H1 (cell line): ENCODE measurements around the gene SNX30. TPM values are rescaled to one million over a fixed set of nuclear protein-coding genes. Genes with fewer than 3 reads are reported as not detected.

Experiments used
- CTCF ChIA-PET: fragments of 300-600 bp; sonication (Branson Sonifier 250); formaldehyde crosslinking; loops from one replicate; lab custom pipeline; 2021; ENCODE audit not compliant: partially characterized antibody; lab: Charles Lee
- POLR2A ChIA-PET: fragments of 300-600 bp; sonication (Branson Sonifier 250); formaldehyde crosslinking; loops from one replicate; lab custom pipeline; 2021; ENCODE audit warnings: inconsistent platforms; ENCODE audit not compliant: partially characterized antibody; lab: Charles Lee
- DNase-seq, 2 experiments: peaks; one replicate each; pipeline versions ENCODE4 v3.0.0 to v3.0.0-alpha.2; 2010 to 2022; ENCODE audit warnings: low spot score in 2 of 2, low read depth in 1 of 2, mixed read lengths in 1 of 2
- FAIRE-seq: peaks from 2 replicates; lab custom pipeline; 2011; peaks lifted over from hg19 to GRCh38; lab: Jason Lieb, UNC
- H2AFZ ChIP-seq: 2 replicates; pipeline ENCODE4 v1.8.1; 2012; ENCODE audit warnings: low read length, inconsistent platforms
- H2AK5ac ChIP-seq: 2 replicates; pipeline ENCODE4 v1.6.1; 2013; ENCODE audit warnings: low read depth, low read length
- H2BK120ac ChIP-seq: replicated peaks from 2 replicates; pipeline ENCODE3; 2013; ENCODE audit warnings: low read depth, low read length, inconsistent platforms
- H2BK12ac ChIP-seq: 2 replicates; pipeline ENCODE4 v1.6.1; 2013; ENCODE audit warnings: low read depth, low read length
- H2BK15ac ChIP-seq: 2 replicates; pipeline ENCODE4 v1.6.1; 2013; ENCODE audit warnings: low read length
- H2BK20ac ChIP-seq: 2 replicates; pipeline ENCODE4 v1.6.1; 2013; ENCODE audit warnings: low read length
- H2BK5ac ChIP-seq: 2 replicates; pipeline ENCODE4 v1.6.1; 2013; ENCODE audit warnings: low read depth, low read length
- H3K14ac ChIP-seq: 2 replicates; pipeline ENCODE4 v1.6.1; 2013; ENCODE audit warnings: inconsistent platforms; ENCODE audit not compliant: insufficient read length
- H3K18ac ChIP-seq: 2 replicates; pipeline ENCODE4 v1.6.1; 2013; ENCODE audit warnings: low read length; ENCODE audit errors: extremely low read depth
- H3K23ac ChIP-seq: 2 replicates; pipeline ENCODE4 v1.6.1; 2013; ENCODE audit warnings: inconsistent platforms; ENCODE audit not compliant: insufficient read length
- H3K23me2 ChIP-seq: 2 replicates; pipeline ENCODE4 v1.6.1; 2013; ENCODE audit warnings: low read depth, low read length
- H3K27ac ChIP-seq: 2 replicates; pipeline ENCODE4 v1.6.1; 2011; ENCODE audit warnings: low read depth, low read length, inconsistent platforms
- H3K27me3 ChIP-seq, 4 experiments: replicated peaks in 1 of 4; 1 replicate in 1 of 4; 2 replicates in 3 of 4; pipeline versions ENCODE4 v1.6.1 to v1.8.1; 2011 to 2013; ENCODE audit warnings: low read length in 3 of 4, mild to moderate bottlenecking in 3 of 4, inconsistent platforms in 2 of 4, mixed read lengths in 2 of 4, moderate library complexity in 1 of 4; ENCODE audit not compliant: control insufficient read depth in 3 of 4, insufficient read depth in 3 of 4; ENCODE audit errors: extremely low read depth in 1 of 4
- H3K36me3 ChIP-seq, 4 experiments: 2 replicates each; pipeline versions ENCODE4 v1.6.1 to v1.8.1; 2011 to 2013; ENCODE audit warnings: mild to moderate bottlenecking in 4 of 4, low read length in 3 of 4, moderate library complexity in 2 of 4, control low read depth in 1 of 4, inconsistent platforms in 1 of 4; ENCODE audit not compliant: insufficient read depth in 4 of 4, control insufficient read depth in 2 of 4
- H3K4ac ChIP-seq: replicated peaks from 2 replicates; pipeline ENCODE3; 2013; ENCODE audit warnings: low read length, low read depth, mixed read lengths, inconsistent platforms; ENCODE audit not compliant: insufficient read length
- H3K4me1 ChIP-seq, 4 experiments: replicated peaks in 1 of 4; 1 replicate in 1 of 4; 2 replicates in 3 of 4; pipeline versions ENCODE4 v1.6.1 to v1.8.1; 2011 to 2013; ENCODE audit warnings: low read length in 3 of 4, inconsistent platforms in 2 of 4, mixed read lengths in 1 of 4; ENCODE audit not compliant: insufficient read depth in 4 of 4, control insufficient read depth in 3 of 4
- H3K4me2 ChIP-seq, 2 experiments: 2 replicates each; pipeline versions ENCODE4 v1.6.1 to v1.8.1; 2011 to 2013; ENCODE audit warnings: low read depth in 2 of 2, low read length in 2 of 2, control low read depth in 1 of 2, inconsistent platforms in 1 of 2, mild to moderate bottlenecking in 1 of 2; ENCODE audit not compliant: insufficient read depth in 1 of 2
- H3K4me3 ChIP-seq, 4 experiments: fragments of 200-600, 300-600 bp in 1 of 4; sonication (generic), shearing (Covaris generic), sonication (Bioruptor Twin) in 1 of 4; 2 replicates each; pipeline versions ENCODE4 v1.5.1 to v1.8.1; 2011 to 2016; ENCODE audit warnings: low read length in 4 of 4, low read depth in 3 of 4, control low read depth in 2 of 4, inconsistent platforms in 2 of 4, mild to moderate bottlenecking in 2 of 4, mixed read lengths in 1 of 4, moderate library complexity in 1 of 4; ENCODE audit not compliant: insufficient read depth in 2 of 4; ENCODE audit errors: extremely low read depth in 1 of 4
- H3K56ac ChIP-seq: replicated peaks from 2 replicates; pipeline ENCODE3; 2013; ENCODE audit warnings: low read depth, mild to moderate bottlenecking, mixed read lengths, low read length, inconsistent platforms; ENCODE audit not compliant: insufficient read length
- H3K79me1 ChIP-seq: 2 replicates; pipeline ENCODE4 v1.6.1; 2013; ENCODE audit warnings: low read depth, low read length, control low read depth
- H3K79me2 ChIP-seq, 2 experiments: 2 replicates each; pipeline versions ENCODE4 v1.6.1 to v1.8.1; 2012 to 2013; ENCODE audit warnings: low read length in 2 of 2, mild to moderate bottlenecking in 2 of 2, inconsistent platforms in 1 of 2; ENCODE audit not compliant: insufficient read depth in 2 of 2, control insufficient read depth in 1 of 2
- H3K9ac ChIP-seq, 4 experiments: replicated peaks in 1 of 4; 1 replicate in 1 of 4; 2 replicates in 3 of 4; pipeline versions ENCODE4 v1.6.1 to v1.8.1; 2011 to 2013; ENCODE audit warnings: low read depth in 3 of 4, low read length in 3 of 4, control low read depth in 2 of 4, mild to moderate bottlenecking in 2 of 4, moderate library complexity in 2 of 4, inconsistent platforms in 1 of 4; ENCODE audit errors: extremely low read depth in 1 of 4
- H3K9me3 ChIP-seq, 2 experiments: 2 replicates each; pipeline versions ENCODE4 v1.6.1 to v1.8.1; 2012 to 2013; ENCODE audit warnings: mild to moderate bottlenecking in 2 of 2, moderate library complexity in 2 of 2, control low read depth in 1 of 2, inconsistent platforms in 1 of 2, low read depth in 1 of 2, low read length in 1 of 2, mixed read lengths in 1 of 2; ENCODE audit not compliant: insufficient read depth in 2 of 2
- H4K20me1 ChIP-seq, 2 experiments: replicated peaks in 1 of 2; 2 replicates each; pipeline versions ENCODE3 to v1.8.1; 2011 to 2013; ENCODE audit warnings: inconsistent platforms in 2 of 2, low read length in 2 of 2, mild to moderate bottlenecking in 1 of 2; ENCODE audit not compliant: insufficient read depth in 2 of 2, control insufficient read depth in 1 of 2
- H4K5ac ChIP-seq: 2 replicates; pipeline ENCODE4 v1.6.1; 2013; ENCODE audit warnings: low read length, low read depth, mixed read lengths, inconsistent platforms; ENCODE audit not compliant: insufficient read length
- H4K8ac ChIP-seq: 2 replicates; pipeline ENCODE4 v1.8.0; 2013; ENCODE audit warnings: mild to moderate bottlenecking, moderate library complexity, low read length, inconsistent platforms; ENCODE audit not compliant: insufficient read depth; ENCODE audit errors: extremely low read depth
- H4K91ac ChIP-seq: replicated peaks from 2 replicates; pipeline ENCODE3; 2013; ENCODE audit warnings: low read length, mixed read lengths, inconsistent platforms; ENCODE audit not compliant: insufficient read length
- HDAC2 ChIP-seq, 2 experiments: fragments of 300-600 bp in 1 of 2; sonication (generic) in 1 of 2; IDR thresholded peaks; 2 replicates each; pipeline ENCODE4 v1.6.1; 2011 to 2012; ENCODE audit warnings: low read depth in 2 of 2, low read length in 2 of 2, mild to moderate bottlenecking in 2 of 2, moderate library complexity in 2 of 2, borderline replicate concordance in 1 of 2, inconsistent platforms in 1 of 2
- RAD21 ChIP-seq, 2 experiments: IDR thresholded peaks in 1 of 2; conservative IDR thresholded peaks in 1 of 2; 2 replicates each; pipeline ENCODE4 v1.6.1; 2011; ENCODE audit warnings: low read depth in 2 of 2, low read length in 2 of 2, improper control_type of control experiment in 1 of 2, inconsistent platforms in 1 of 2, mild to moderate bottlenecking in 1 of 2, moderate library complexity in 1 of 2
- RNF2 ChIP-seq: fragments of 200-900, 300-1000 bp; sonication (generic); IDR thresholded peaks from 2 replicates; pipeline ENCODE4 v1.7.1; 2016; ENCODE audit warnings: borderline replicate concordance, low read depth, mild to moderate bottlenecking, antibody characterized with exemption, low read length; ENCODE audit not compliant: poor library complexity, severe bottlenecking; ENCODE audit errors: missing control alignments
- SP1 ChIP-seq: IDR thresholded peaks from 2 replicates; pipeline ENCODE4 v1.6.1; 2011; ENCODE audit warnings: low read depth, low read length
- TCF12 ChIP-seq: IDR thresholded peaks from 2 replicates; pipeline ENCODE4 v1.6.1; 2011; ENCODE audit warnings: low read depth, mild to moderate bottlenecking, low read length
- WGBS, 2 experiments: shearing (Covaris generic) in 1 of 2; methylation state at CpG; one replicate each; pipeline versions ENCODE4 v1.1.6 to v1.1.7; 2013 to 2015; ENCODE audit warnings: low lambda C conversion rate in 2 of 2, mixed read lengths in 2 of 2, inconsistent platforms in 1 of 2, low coverage in 1 of 2, missing lambda C conversion rate in 1 of 2; ENCODE audit not compliant: insufficient replicate concordance in 2 of 2, insufficient coverage in 1 of 2, insufficient read length in 1 of 2; ENCODE audit errors: extremely low coverage in 1 of 2, missing lambda C conversion rate in 1 of 2; 5-methylcytosine and 5-hydroxymethylcytosine counted together
- polyA plus RNA-seq, 7 experiments: library from polyadenylated mRNA; depleted of rRNA in 3 of 7; stranded (reverse) in 5 of 7; unstranded in 2 of 7; fragments of >200 nt in 5 of 7; fragments of 200-250 nt in 2 of 7; gene quantifications; 1 replicate in 5 of 7; 2 replicates in 1 of 7; 4 replicates in 1 of 7; pipeline versions ENCODE4 v1.2.1 to v1.2.3, GENCODE V29; 2011 to 2013; ENCODE audit warnings: missing spikeins in 2 of 7, mixed read lengths in 2 of 7
- total RNA-seq: library from RNA; stranded (reverse); fragmentation: NEBNext Ultra II Directional; extraction: Animal tissue kit (Norgen Biotek cat#: 25700); gene quantifications from 2 replicates; pipeline ENCODE4 v1.2.1, GENCODE V29; 2021

Gene SNX30
- total and polyA plus RNA-seq, 2 of the 8 experiments (the other 6 are each of a cell fraction or from before 2014, with no cell fraction given), result 4.0 to 12.2 TPM

DNA sequence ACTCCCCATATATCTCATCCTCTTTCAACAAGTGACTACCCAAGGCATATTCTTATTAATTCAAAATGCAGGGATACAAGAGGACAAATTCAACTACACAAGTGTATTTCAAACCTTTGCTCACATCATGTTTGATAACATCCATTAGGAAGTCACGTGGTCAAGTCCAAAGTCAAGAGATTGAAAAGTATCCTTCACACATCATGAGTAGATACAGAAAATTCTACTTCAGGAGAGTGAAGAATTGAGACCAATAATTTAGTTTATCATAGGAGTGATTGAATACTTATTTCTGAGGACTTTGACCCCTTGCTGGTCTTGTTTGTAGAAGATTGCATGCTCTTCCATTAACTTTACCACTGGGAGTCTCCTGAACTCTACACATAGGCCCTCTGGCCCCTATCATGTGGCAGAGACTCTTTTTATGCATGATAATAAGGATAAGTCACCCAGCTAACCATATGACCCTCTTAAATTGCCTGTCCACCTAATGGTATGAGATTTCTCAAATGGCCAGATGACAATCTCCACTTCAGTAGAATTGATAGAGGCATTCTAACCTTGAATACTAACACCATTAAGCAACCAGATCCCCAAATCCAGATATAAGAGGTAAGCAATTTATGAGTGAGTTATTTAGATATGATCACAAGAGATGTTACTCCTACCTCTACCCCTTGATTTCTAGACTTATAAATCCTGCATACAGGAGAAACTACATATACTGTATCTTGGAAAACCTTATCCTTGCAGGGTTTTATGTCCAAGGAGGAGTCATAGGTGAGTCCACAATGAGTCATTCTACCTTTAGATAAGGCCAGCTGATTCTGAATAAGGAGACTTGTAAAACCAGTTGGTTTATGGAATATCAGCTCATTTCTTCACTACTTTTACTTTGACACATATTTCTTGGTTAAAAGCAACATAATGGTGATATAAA lies 166.8 kb downstream of the SNX30 start:
- H3K9ac ChIP-seq, result no peak overlapping the region
- H2BK20ac ChIP-seq, result no peak overlapping the region
- no peak overlapping the region for H3K4me2 ChIP-seq
- H3K4me1 ChIP-seq, result no peaks in the 10 kb centered on the region
- no peaks in the 10 kb centered on the region for H3K36me3 ChIP-seq
- H2BK120ac ChIP-seq, result no peak overlapping the region
- H2BK5ac ChIP-seq, result no peak overlapping the region
- H3K18ac ChIP-seq, result no peak overlapping the region
- H3K9me3 ChIP-seq, result peaks cover 1 to 5% of the 10 kb centered on the region in 2 experiments; a peak in 3 of 4 replicates
- CTCF ChIA-PET, result interaction anchor here (0.9 to 6.4 kb wide), 6 partner anchors 8 to 54 kb away, joined by 3 to 43 read pairs (median 3); no protein-coding TSS in a partner anchor
- no peaks in the 10 kb centered on the region for H3K79me1 ChIP-seq
- no peaks in the 10 kb centered on the region for H3K23me2 ChIP-seq
- no peaks in the 10 kb centered on the region for H3K79me2 ChIP-seq
- H3K27ac ChIP-seq, result no peak overlapping the region
- no peak overlapping the region for H2AK5ac ChIP-seq
- H3K56ac ChIP-seq, result no peak overlapping the region
- H3K14ac ChIP-seq, result no peak overlapping the region
- DNase-seq, result no peak
- no peak overlapping the region for H2AFZ ChIP-seq
- 58% methylated on average over 1 of the region's 1 CpG; no CpG with 5 or more reads in 1 of the 2 experiments for WGBS, 2 experiments
- H3K4ac ChIP-seq, result no peak overlapping the region
- no peak for FAIRE-seq
- no peak overlapping the region for H4K5ac ChIP-seq
- H2BK15ac ChIP-seq, result no peak overlapping the region
- H4K8ac ChIP-seq, result no peak overlapping the region
- no peak overlapping the region for H3K23ac ChIP-seq
- H4K91ac ChIP-seq, result no peak overlapping the region
- H3K27me3 ChIP-seq, result peaks cover 0 to 5% (median 2%) of the 10 kb centered on the region in 4 experiments; a peak in 3 of 7 replicates
- TF ChIP-seq HDAC2 (IDR thresholded peaks at IDR 0.05; ENCODE audit: borderline replicate concordance in 1 of 2, low read depth in 2 of 2, low read length in 2 of 2) (no peak), RAD21 (IDR thresholded peaks at IDR 0.05 in 1 of 2, conservative IDR thresholded peaks at IDR 0.05 in 1 of 2; ENCODE audit: low read depth in 2 of 2, low read length in 2 of 2) (no peak), SP1 (no peak), RNF2 (no peak), TCF12 (no peak)
- TF ChIP-seq, all 59 proteins: peak for 0
- H4K20me1 ChIP-seq, result no peaks in the 10 kb centered on the region
- no peak overlapping the region for H2BK12ac ChIP-seq
- no peak overlapping the region for H3K4me3 ChIP-seq
- POLR2A ChIA-PET, result no interaction called here
